Natural killer cell (primary cell): ENCODE data around the gene TSPAN17. TPM values are rescaled to one million over a fixed set of nuclear protein-coding genes. Genes with fewer than 3 reads are reported as not detected.
A peak's percentile ranks its signal among the peaks of the same experiment; 100 is the strongest.
"Not testable (repeated sequence)": the region's sequence is repeated elsewhere in the genome, so short reads cannot be mapped to it uniquely, and the experiment has no call there.

Source experiments
- ATAC-seq, 3 donors: fragments of 150-1000 bp in 2 of 3; fragments of 200-7000 bp in 1 of 3; cut with Tn5 transposase; 1 replicate in 1 of 3; 2 replicates in 2 of 3; pipeline ENCODE4 v1.10.0; 2021; ENCODE audit warnings: mild to moderate bottlenecking in 2 of 3, moderate library complexity in 2 of 3
- DNase-seq, 2 donors: peaks; one replicate each; pipeline versions ENCODE4 v3.0.0 to v3.0.0-alpha.2; 2013 to 2021; ENCODE audit warnings: mixed read lengths in 1 of 2
- H3K27ac ChIP-seq: one replicate; pipeline ENCODE4 v1.5.1; 2013; ENCODE audit warnings: mild to moderate bottlenecking, low read length
- H3K27me3 ChIP-seq: one replicate; pipeline ENCODE4 v1.6.1; 2013; ENCODE audit warnings: low read length; ENCODE audit not compliant: control insufficient read depth, insufficient read depth
- H3K36me3 ChIP-seq: one replicate; pipeline ENCODE4 v1.6.1; 2013; ENCODE audit warnings: low read length; ENCODE audit not compliant: control insufficient read depth, insufficient read depth
- H3K4me1 ChIP-seq: one replicate; pipeline ENCODE4 v1.6.1; 2013; ENCODE audit warnings: low read length; ENCODE audit not compliant: control insufficient read depth, insufficient read depth
- H3K4me3 ChIP-seq: one replicate; pipeline ENCODE4 v1.5.1; 2013; ENCODE audit warnings: low read length
- H3K9me3 ChIP-seq: one replicate; pipeline ENCODE4 v1.6.1; 2013; ENCODE audit warnings: low read length; ENCODE audit not compliant: control insufficient read depth, insufficient read depth
- H3K27ac Mint-ChIP-seq, 2 donors: one replicate each; pipeline ENCODE4 v1.8.0; 2022; ENCODE audit warnings: mild to moderate bottlenecking in 2 of 2, mixed read lengths in 2 of 2, moderate library complexity in 1 of 2
- H3K27me3 Mint-ChIP-seq, 2 donors: one replicate each; pipeline ENCODE4 v1.8.0; 2022; ENCODE audit warnings: low read depth in 2 of 2, mixed read lengths in 2 of 2
- H3K36me3 Mint-ChIP-seq: one replicate; pipeline ENCODE4 v1.8.0; 2022; ENCODE audit warnings: mixed read lengths
- H3K4me1 Mint-ChIP-seq, 2 donors: one replicate each; pipeline ENCODE4 v1.8.0; 2022; ENCODE audit warnings: mixed read lengths in 2 of 2
- H3K4me3 Mint-ChIP-seq: one replicate; pipeline ENCODE4 v1.8.0; 2022; ENCODE audit warnings: mild to moderate bottlenecking, moderate library complexity, mixed read lengths
- H3K9me3 Mint-ChIP-seq, 2 donors: one replicate each; pipeline ENCODE4 v1.8.0; 2022; ENCODE audit warnings: mixed read lengths in 2 of 2
- CTCF ChIP-seq: fragments of 200-600 bp; IDR thresholded peaks from one replicate; pipeline ENCODE4 v1.8.0; 2022; ENCODE audit warnings: antibody characterized with exemption
- WGBS: methylation state at CpG from one replicate; pipeline ENCODE4 v1.1.7; 2013; ENCODE audit warnings: missing lambda C conversion rate; ENCODE audit not compliant: insufficient coverage; 5-methylcytosine and 5-hydroxymethylcytosine counted together
- intact Hi-C: fragments of 100-400 bp; cut with micrococcal nuclease; formaldehyde crosslinking; loops from one replicate; pipeline ENCODE4 v1.14.2; 2022
- total RNA-seq, 4 donors: library from RNA; stranded (reverse); fragments of 120-200 nt in 1 of 4; gene quantifications; one replicate each; pipeline versions ENCODE4 v1.2.3 to v1.2.4, GENCODE V29; 2013 to 2022

TSPAN17 gene
- total RNA-seq, 3 donors from 2014 or later (not counting 1 experiment from before 2014, with no cell fraction given): 24.1 to 29.4 (median 24.6) TPM

- H3K27me3 Mint-ChIP-seq: peaks cover 52 to 74% of the 10 kb centered on the region in 2 donors
- DNase-seq: no peak
- H3K4me1 Mint-ChIP-seq: peaks cover 0 to 6% of the 10 kb centered on the region in 2 donors
- H3K9me3 ChIP-seq: no peaks in the 10 kb centered on the region
- no peaks in the 10 kb centered on the region for H3K36me3 ChIP-seq
- no peaks in the 10 kb centered on the region for H3K4me1 ChIP-seq
- TF ChIP-seq CTCF: no peak
- no peak overlapping the region for H3K27ac ChIP-seq
- intact Hi-C loops: no loop called here
- no peaks in the 10 kb centered on the region for H3K9me3 Mint-ChIP-seq
- no peak overlapping the region for H3K4me3 Mint-ChIP-seq
- H3K27ac Mint-ChIP-seq: no peak overlapping the region
- ATAC-seq: no peak
- H3K27me3 ChIP-seq: peaks cover 7% of the 10 kb centered on the region
- no peaks in the 10 kb centered on the region for H3K36me3 Mint-ChIP-seq
- 39% methylated on average over 9 of the region's 9 CpGs for WGBS
- no peak overlapping the region for H3K4me3 ChIP-seq
Measured at GRCh38 chr5:176697934-176698538, 50.8 kb downstream of the TSPAN17 start.

GRCh38 chr5:176699446-176699845, 52.2 kb downstream of the TSPAN17 start:
- ATAC-seq, H3K9me3 Mint-ChIP-seq, intact Hi-C loops, H3K27ac ChIP-seq, H3K4me1 ChIP-seq, H3K4me3 ChIP-seq, H3K27ac Mint-ChIP-seq, H3K27me3 ChIP-seq, H3K36me3 Mint-ChIP-seq, H3K9me3 ChIP-seq, H3K4me3 Mint-ChIP-seq, H3K36me3 ChIP-seq, H3K4me1 Mint-ChIP-seq, DNase-seq: not testable (repeated sequence)
- H3K27me3 Mint-ChIP-seq: peaks cover 46 to 68% of the 10 kb centered on the region in 2 donors
- 82% methylated on average over 4 of the region's 5 CpGs for WGBS

- no peak overlapping the region for H3K27ac Mint-ChIP-seq
- H3K4me3 Mint-ChIP-seq: no peak overlapping the region
- no peaks in the 10 kb centered on the region for H3K9me3 Mint-ChIP-seq
- Histone ChIP-seq H3K36me3 (no peaks in the 10 kb centered on the region), H3K4me3 (no peak overlapping the region), H3K27me3 (peaks cover 7% of the 10 kb centered on the region), H3K27ac (no peak overlapping the region), H3K9me3 (no peaks in the 10 kb centered on the region), H3K4me1 (no peaks in the 10 kb centered on the region)
- ATAC-seq (peak in 2 of 3 donors; percentile 54 to 78), DNase-seq (peak in 1 of 2 donors; percentile 27)
- intact Hi-C loops: no loop called here
- peaks cover 42 to 62% of the 10 kb centered on the region in 2 donors for H3K27me3 Mint-ChIP-seq
- TF ChIP-seq CTCF: peak; percentile 31
- no peaks in the 10 kb centered on the region for H3K36me3 Mint-ChIP-seq
- peaks cover 0 to 6% of the 10 kb centered on the region in 2 donors for H3K4me1 Mint-ChIP-seq
- WGBS: 21% methylated on average over 16 of the region's 16 CpGs
Measured at GRCh38 chr5:176700239-176700847, 53.1 kb downstream of the TSPAN17 start.

GRCh38 chr5:176702671-176703641, 55.7 kb downstream of the TSPAN17 start:
- Mint-ChIP-seq H3K27me3 (peaks cover 20 to 42% of the 10 kb centered on the region in 2 donors), H3K4me3 (no peak overlapping the region), H3K36me3 (no peaks in the 10 kb centered on the region), H3K27ac (no peak overlapping the region), H3K9me3 (no peaks in the 10 kb centered on the region), H3K4me1 (peaks cover 0 to 6% of the 10 kb centered on the region in 2 donors)
- TF ChIP-seq CTCF: no peak
- DNase-seq (no peak), ATAC-seq (no peak)
- Histone ChIP-seq H3K36me3 (no peaks in the 10 kb centered on the region), H3K9me3 (no peaks in the 10 kb centered on the region), H3K27ac (no peak overlapping the region), H3K4me1 (no peaks in the 10 kb centered on the region), H3K27me3 (peaks cover 5% of the 10 kb centered on the region), H3K4me3 (no peak overlapping the region)
- 83% methylated on average over 26 of the region's 27 CpGs for WGBS
- intact Hi-C loops: no loop called here
